ENCODE data around the gene C2CD2L.
A peak's percentile ranks its signal among the peaks of the same experiment; 100 is the strongest.

C2CD2L gene

DNA sequence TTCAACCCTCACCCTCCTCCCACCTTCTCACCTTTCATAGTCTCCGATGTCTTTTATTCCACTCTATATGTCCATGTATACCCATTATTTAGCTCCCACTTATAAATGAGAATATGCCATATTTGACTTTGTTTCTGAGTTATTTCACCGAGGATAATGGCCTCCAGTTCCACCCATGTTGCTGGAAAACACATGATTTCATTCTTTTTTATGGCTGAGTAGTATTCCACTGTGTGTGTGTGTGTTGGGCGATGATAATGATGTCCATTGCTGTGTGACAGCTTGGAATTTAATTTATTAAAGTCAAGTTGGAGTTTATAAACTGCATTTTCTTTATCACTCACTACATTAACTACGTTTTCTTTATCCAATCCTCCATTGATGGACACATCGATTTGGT lies 11.1 kb downstream of the C2CD2L start:
- Histone ChIP-seq H3K27ac (no peak overlapping the region), H3K4me1 (ENCODE audit: low read depth, poor library complexity, severe bottlenecking) (peaks cover 22% of the 10 kb centered on the region), H2AFZ (ENCODE audit: low read depth) (no peak overlapping the region), H4K20me1 (ENCODE audit: insufficient read depth) (no peaks in the 10 kb centered on the region), H3K9ac (no peak overlapping the region), H3K4me2 (no peak overlapping the region), H3K27me3 (ENCODE audit: insufficient read depth, low read depth) (no peaks in the 10 kb centered on the region), H3K36me3 (ENCODE audit: insufficient read depth) (no peaks in the 10 kb centered on the region), H3K79me2 (ENCODE audit: insufficient read depth, low read depth) (peaks cover 14% of the 10 kb centered on the region; the same call in 1 of the 2 replicates), H3K4me3 (IDR thresholded peaks at IDR 0.05; ENCODE audit: insufficient read depth, low read depth, low read length) (no peak overlapping the region)
- TF ChIP-seq, protein P1, sequence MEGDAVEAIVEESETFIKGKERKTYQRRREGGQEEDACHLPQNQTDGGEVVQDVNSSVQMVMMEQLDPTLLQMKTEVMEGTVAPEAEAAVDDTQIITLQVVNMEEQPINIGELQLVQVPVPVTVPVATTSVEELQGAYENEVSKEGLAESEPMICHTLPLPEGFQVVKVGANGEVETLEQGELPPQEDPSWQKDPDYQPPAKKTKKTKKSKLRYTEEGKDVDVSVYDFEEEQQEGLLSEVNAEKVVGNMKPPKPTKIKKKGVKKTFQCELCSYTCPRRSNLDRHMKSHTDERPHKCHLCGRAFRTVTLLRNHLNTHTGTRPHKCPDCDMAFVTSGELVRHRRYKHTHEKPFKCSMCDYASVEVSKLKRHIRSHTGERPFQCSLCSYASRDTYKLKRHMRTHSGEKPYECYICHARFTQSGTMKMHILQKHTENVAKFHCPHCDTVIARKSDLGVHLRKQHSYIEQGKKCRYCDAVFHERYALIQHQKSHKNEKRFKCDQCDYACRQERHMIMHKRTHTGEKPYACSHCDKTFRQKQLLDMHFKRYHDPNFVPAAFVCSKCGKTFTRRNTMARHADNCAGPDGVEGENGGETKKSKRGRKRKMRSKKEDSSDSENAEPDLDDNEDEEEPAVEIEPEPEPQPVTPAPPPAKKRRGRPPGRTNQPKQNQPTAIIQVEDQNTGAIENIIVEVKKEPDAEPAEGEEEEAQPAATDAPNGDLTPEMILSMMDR (conservative IDR thresholded peaks at IDR 0.05; ENCODE audit: low read depth, low read length): no peak

DNA sequence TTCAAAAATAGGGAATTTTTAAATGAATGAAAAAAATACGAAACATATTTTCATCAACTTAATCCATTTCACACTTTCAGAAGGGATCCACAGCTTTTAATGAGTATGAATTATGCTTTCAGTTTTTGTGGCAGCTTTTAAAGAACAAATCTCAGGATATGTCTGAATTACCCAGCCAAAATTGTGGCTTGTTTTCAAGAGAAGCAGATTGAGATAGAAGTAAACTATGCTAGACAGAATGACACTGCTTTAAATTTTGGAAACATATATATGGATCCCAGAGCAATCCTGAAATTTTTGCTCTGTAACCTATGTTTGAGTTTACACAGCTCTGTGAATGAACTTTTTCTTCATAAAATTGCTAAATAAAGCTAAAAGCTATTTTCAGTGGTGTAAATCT lies 11.8 kb downstream of the C2CD2L start:
- H3K36me3 ChIP-seq (ENCODE audit: insufficient read depth): no peaks in the 10 kb centered on the region

DNA sequence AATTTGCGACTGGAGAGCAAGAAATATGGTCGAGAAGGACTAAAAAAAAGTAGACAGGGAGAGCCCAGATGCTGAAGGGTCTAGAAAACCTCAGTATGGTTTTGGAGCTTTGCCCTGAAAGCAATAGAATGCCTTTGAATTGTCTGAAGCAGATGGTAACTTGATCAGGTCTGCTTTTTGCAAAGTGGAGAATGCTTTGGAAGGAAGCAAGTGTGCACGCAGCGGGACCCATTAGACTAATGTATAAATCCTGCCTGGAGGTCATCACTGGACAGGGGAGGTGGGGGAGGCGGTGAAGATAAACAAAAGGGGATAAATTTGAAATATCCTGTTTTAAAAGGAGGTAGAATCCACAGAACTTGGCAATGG lies 13.5 kb downstream of the C2CD2L start:
- H3K79me2 ChIP-seq (ENCODE audit: insufficient read depth, low read depth): peaks cover 14% of the 10 kb centered on the region; the same call in 1 of the 2 replicates
- H3K4me3 ChIP-seq (IDR thresholded peaks at IDR 0.05; ENCODE audit: insufficient read depth, low read depth, low read length): no peak overlapping the region
- H3K27me3 ChIP-seq (ENCODE audit: insufficient read depth, low read depth): no peaks in the 10 kb centered on the region
- TF ChIP-seq, protein P1 (conservative IDR thresholded peaks at IDR 0.05; ENCODE audit: low read depth, low read length): no peak
- peak overlapping the region; percentile 76 for H3K4me2 ChIP-seq
- peak overlapping the region; percentile 27; the same call in 1 of the 2 replicates for H3K9ac ChIP-seq
- no peaks in the 10 kb centered on the region for H4K20me1 ChIP-seq (ENCODE audit: insufficient read depth)
- H3K36me3 ChIP-seq (ENCODE audit: insufficient read depth): no peaks in the 10 kb centered on the region
- peak overlapping the region; percentile 84 for H2AFZ ChIP-seq (ENCODE audit: low read depth)
- peak overlapping the region; percentile 40; the same call in 1 of the 2 replicates for H3K27ac ChIP-seq
- H3K4me1 ChIP-seq (ENCODE audit: low read depth, poor library complexity, severe bottlenecking): peaks cover 22% of the 10 kb centered on the region

More for the DNA sequence above, 11.8 kb downstream of the C2CD2L start:
- no peak overlapping the region for H3K4me2 ChIP-seq
- H3K27me3 ChIP-seq (ENCODE audit: insufficient read depth, low read depth): no peaks in the 10 kb centered on the region
- H3K79me2 ChIP-seq (ENCODE audit: insufficient read depth, low read depth): peaks cover 14% of the 10 kb centered on the region; the same call in 1 of the 2 replicates
- H3K27ac ChIP-seq: no peak overlapping the region
- H4K20me1 ChIP-seq (ENCODE audit: insufficient read depth): no peaks in the 10 kb centered on the region
- TF ChIP-seq, protein P1 (conservative IDR thresholded peaks at IDR 0.05; ENCODE audit: low read depth, low read length): no peak
- no peak overlapping the region for H2AFZ ChIP-seq (ENCODE audit: low read depth)
- H3K4me1 ChIP-seq (ENCODE audit: low read depth, poor library complexity, severe bottlenecking): peaks cover 22% of the 10 kb centered on the region
- no peak overlapping the region for H3K4me3 ChIP-seq (IDR thresholded peaks at IDR 0.05; ENCODE audit: insufficient read depth, low read depth, low read length)
- no peak overlapping the region for H3K9ac ChIP-seq

DNA sequence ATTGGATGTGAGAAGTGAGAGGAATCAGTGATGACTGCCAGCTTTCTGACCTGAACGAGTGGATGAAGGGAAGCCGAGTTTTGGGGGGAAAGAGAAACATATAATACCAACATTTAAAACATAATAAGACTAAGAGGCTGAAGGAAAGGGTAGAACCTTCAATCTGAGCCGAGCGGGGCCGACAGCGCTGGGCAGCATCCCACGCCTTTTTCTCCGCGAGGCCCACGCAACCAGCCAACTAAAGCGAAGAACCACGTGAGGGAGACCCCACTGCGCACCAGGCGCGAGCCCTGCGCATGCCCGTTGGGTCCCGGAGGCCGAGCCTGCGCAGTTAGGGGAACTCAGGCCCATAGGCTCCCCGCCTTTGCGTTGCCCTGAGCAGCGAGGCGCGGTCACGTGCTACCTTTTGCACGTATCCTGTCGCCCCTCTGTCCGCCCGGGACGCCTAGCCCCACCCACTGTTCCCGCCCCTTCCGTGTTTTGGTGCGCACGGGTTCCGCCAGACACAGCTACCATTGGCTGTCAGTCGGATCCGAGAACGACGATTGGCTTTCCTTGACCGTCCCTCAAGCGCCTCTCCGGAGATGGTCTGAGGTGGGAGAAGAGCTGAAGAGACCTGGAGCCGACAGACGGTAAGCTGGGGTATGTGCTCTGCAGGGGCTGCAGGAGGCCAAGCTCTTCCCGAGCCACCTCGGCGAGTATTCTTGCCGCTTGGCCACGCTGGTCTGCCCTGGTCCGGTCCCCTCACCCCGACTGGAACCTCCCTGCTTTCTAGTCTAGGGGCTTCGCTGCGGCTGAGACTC lies 14.1 kb downstream of the C2CD2L start, which contains the start of gene HINFP:
Gene HINFP, plus strand, starts transcription at position 573 of the 803 bp plus-strand sequence. CDS start 5,365 bp downstream, outside the sequence.
- Histone ChIP-seq H3K4me3 (IDR thresholded peaks at IDR 0.05; ENCODE audit: insufficient read depth, low read depth, low read length) (no peak within 1 kb of the TSS), H3K9ac (peak within 1 kb of the TSS; percentile 50; the same call in 1 of the 2 replicates), H3K4me2 (peak within 1 kb of the TSS; percentile 86), H2AFZ (ENCODE audit: low read depth) (peak within 1 kb of the TSS; percentile 84), H3K79me2 (ENCODE audit: insufficient read depth, low read depth) (peaks cover 14% of the 10 kb centered on the region; the same call in 1 of the 2 replicates), H4K20me1 (ENCODE audit: insufficient read depth) (no peaks in the 10 kb centered on the region), H3K4me1 (ENCODE audit: low read depth, poor library complexity, severe bottlenecking) (peaks cover 22% of the 10 kb centered on the region), H3K27me3 (ENCODE audit: insufficient read depth, low read depth) (no peaks in the 10 kb centered on the region), H3K36me3 (ENCODE audit: insufficient read depth) (no peaks in the 10 kb centered on the region), H3K27ac (peak within 1 kb of the TSS; percentile 40; the same call in 1 of the 2 replicates)
- TF ChIP-seq, protein P1 (conservative IDR thresholded peaks at IDR 0.05; ENCODE audit: low read depth, low read length): no peak

Data from KMS-11 (cell line).